SK-N-SH treated with all-trans-retinoic acid at 6 μM for 48 hours (cell line): Measurements from ENCODE around the gene SNX21.

Source experiments
- CREB5 ChIP-seq: fragments of 250-450 bp; sonication (Bioruptor Pico); IDR thresholded peaks from 2 replicates; pipeline ENCODE4 v1.5.1; 2020; ENCODE audit warnings: low read depth, mild to moderate bottlenecking, moderate library complexity
- CSDC2 ChIP-seq: fragments of 250-450 bp; sonication (Bioruptor Pico); IDR thresholded peaks from 2 replicates; pipeline ENCODE4 v1.5.0; 2020; ENCODE audit warnings: mild to moderate bottlenecking, moderate library complexity
- TSHZ2 ChIP-seq: fragments of 250-450 bp; sonication (Bioruptor Pico); IDR thresholded peaks from 2 replicates; pipeline ENCODE4 v1.5.0; 2020; ENCODE audit warnings: mild to moderate bottlenecking, moderate library complexity
- ZFP3 ChIP-seq: fragments of 250-450 bp; sonication (Bioruptor Pico); IDR thresholded peaks from 2 replicates; pipeline ENCODE4 v1.5.0; 2020; ENCODE audit warnings: mild to moderate bottlenecking, moderate library complexity
- ZNF8 ChIP-seq: fragments of 450-650 bp; formaldehyde crosslinking; IDR thresholded peaks from 2 replicates; pipeline ENCODE4 v1.5.0; 2020; ENCODE audit warnings: mild to moderate bottlenecking, moderate library complexity

- no peak for TF ChIP-seq CREB5
- no peak for TF ChIP-seq TSHZ2
- TF ChIP-seq ZNF8 (CRISPR knock-in tag): no peak
- no peak for TF ChIP-seq ZFP3 (CRISPR knock-in tag)
- TF ChIP-seq CSDC2 (CRISPR knock-in tag): no peak
These were observed 45.2 kb upstream of the SNX21 start for GRCh38 chr20:45788351-45788750.
